GM19099 (cell line): ENCODE measurements around the gene AQP2.

ENCODE experiments used
- POLR2A ChIP-seq: IDR thresholded peaks from 3 replicates; pipeline ENCODE4 v1.6.1; 2011; ENCODE audit warnings: low read depth; ENCODE audit not compliant: insufficient read length; ENCODE audit errors: extremely low read depth

The AQP2 gene

GRCh38 chr12:49929581-49929980 lies 21.0 kb upstream of the AQP2 start:
- no peak for TF ChIP-seq POLR2A

GRCh38 chr12:49930515-49931288 lies 19.8 kb upstream of the AQP2 start:
- no peak for TF ChIP-seq POLR2A

GRCh38 chr12:49932023-49932422 lies 18.5 kb upstream of the AQP2 start:
- no peak for TF ChIP-seq POLR2A

GRCh38 chr12:49932533-49933130 lies 17.9 kb upstream of the AQP2 start:
- TF ChIP-seq POLR2A = no peak

- no peak for TF ChIP-seq POLR2A
Measured at GRCh38 chr12:49933796-49934195, 16.7 kb upstream of the AQP2 start.

- TF ChIP-seq POLR2A = no peak
Measured at GRCh38 chr12:49934505-49934904, 16.0 kb upstream of the AQP2 start.

- no peak for TF ChIP-seq POLR2A
Measured at GRCh38 chr12:49936925-49937324, 13.6 kb upstream of the AQP2 start.

GRCh38 chr12:49937639-49938300 lies 12.8 kb upstream of the AQP2 start:
- TF ChIP-seq POLR2A = no peak

- TF ChIP-seq POLR2A = no peak
Measured at GRCh38 chr12:49939307-49939706, 11.2 kb upstream of the AQP2 start.

GRCh38 chr12:49939707-49940106 lies 10.8 kb upstream of the AQP2 start:
- TF ChIP-seq POLR2A = no peak

- TF ChIP-seq POLR2A = no peak
Measured at GRCh38 chr12:49941556-49942511, 8.7 kb upstream of the AQP2 start.

- TF ChIP-seq POLR2A = no peak
Measured at GRCh38 chr12:49942512-49942893, 8.0 kb upstream of the AQP2 start.

GRCh38 chr12:49942921-49943624 lies 7.5 kb upstream of the AQP2 start:
- TF ChIP-seq POLR2A = no peak

GRCh38 chr12:49943625-49943960 lies 6.9 kb upstream of the AQP2 start:
- TF ChIP-seq POLR2A = no peak
